Suppressor macrophage (primary cell): ENCODE measurements around the gene CPNE2.

Experiments used
- DNase-seq, 4 experiments: peaks; one replicate each; pipeline ENCODE4 v3.0.0-alpha.2; 2020 to 2022

The CPNE2 gene

DNA sequence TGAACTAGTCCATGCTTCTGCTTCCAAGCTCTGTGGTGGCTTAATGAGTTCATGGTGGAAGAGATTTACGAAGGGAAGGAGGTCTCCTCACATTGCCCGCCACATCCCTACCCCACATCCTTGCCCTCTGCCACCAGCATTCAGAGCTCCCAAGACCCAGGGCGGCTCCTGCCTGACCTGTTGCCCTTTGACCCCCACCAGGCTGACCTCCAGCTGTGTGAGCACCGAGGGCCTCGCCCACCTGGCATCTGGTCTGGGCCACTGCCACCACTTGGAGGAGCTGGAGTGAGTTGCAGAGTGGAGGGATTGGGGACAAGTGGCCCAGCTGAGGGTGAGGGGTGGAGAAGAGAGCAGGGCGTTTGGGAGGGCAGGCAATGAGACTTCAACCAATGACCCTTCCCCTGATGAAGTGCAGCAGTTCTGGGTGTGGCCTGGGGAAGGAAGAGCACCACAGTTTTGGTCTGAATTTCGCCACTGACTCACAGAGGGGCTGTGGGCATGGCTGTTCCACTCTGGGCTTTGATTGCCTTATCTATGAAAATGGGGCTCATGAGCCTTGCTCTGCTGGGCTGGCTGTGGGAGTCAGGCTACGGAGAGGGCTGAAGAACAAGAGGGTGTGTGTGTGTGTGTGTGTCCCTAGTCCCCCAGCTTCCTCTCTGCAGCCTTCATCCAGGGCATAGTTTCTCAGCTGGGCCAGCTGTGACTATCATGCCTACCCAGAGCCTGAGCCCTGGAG is 22.6 kb upstream of the CPNE2 start:
- peak; percentile 48 to 65 (median 58) for DNase-seq

DNA sequence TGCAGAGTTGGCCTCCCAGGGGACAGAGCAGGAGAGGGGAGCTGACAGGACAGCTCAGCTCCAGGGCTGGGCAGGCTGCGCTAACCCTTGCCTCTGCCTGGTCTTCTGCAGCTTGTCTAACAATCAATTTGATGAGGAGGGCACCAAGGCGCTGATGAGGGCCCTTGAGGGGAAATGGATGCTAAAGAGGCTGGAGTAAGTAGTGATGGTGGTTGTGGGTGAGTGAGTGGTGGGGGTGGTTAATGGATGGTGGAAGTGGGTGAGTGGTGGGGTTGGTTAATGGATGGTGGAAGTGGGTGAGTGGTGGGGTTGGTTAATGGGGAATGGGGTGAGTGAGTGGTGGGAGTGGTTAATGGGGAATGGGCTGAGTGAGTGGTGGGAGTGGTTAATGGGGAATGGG is 22.0 kb upstream of the CPNE2 start:
- no peak for DNase-seq

DNA sequence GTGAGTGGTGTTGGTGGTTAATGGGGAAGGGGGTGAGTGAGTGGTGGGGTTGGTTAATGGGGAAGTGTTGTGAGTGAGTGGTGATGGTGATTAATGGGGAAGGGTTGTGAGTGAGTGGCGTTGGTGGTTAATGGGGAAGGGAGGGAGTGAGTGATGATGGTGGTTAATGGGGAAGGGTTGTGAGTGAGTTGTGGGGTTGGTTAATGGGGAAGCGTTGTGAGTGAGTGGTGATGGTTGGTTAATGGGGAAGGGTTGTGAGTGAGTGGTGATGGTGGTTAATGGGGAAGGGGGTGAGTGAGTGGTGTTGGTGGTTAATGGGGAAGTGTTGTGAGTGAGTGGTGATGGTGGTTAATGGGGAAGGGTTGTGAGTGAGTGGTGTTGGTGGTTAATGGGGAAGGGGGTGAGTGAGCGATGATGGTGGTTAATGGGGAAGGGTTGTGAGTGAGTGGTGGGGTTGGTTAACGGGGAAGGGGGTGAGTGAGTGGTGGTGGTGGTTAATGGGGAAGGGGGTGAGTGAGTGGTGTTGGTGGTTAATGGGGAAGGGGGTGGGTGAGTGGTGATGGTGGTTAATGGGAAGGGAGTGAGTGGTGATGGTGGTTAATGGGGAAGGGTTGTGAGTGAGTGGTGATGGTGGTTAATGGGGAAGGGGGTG is 21.2 kb upstream of the CPNE2 start:
- peak; percentile 16 to 55 (median 30) for DNase-seq

DNA sequence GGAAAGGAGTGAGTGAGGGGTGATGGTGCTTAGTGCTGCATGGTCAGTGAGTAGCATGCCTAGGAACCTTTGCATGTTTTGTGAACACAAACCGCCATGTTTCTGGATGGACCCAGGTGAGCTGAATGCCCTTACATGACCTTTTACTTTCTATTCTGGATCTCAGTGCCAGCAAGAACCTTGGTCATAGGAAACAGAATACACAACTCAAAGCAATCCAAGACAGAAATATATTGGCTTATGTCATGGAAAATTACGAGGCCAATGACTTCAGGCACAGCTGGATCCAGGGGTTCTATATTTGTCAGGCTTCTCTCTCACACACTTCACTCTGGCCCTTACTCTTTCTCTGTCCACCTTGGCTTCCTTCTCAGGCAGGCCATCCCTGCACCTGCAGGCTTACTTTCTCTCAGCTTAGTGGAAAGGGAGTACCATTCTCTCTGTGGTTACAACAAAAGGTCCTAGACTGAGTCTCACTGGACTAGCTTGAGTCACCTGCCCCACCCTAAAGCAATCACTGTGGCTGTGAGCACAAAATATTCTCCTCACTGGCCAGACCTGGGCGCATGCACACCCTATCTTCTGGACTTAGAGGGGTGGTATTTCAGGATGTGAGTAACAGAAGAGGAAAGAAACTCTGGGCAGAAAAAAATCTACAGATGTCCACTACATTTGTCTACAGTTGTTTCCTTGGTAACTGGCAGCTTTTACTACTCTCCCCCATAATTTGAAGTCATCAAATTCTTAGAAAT is 20.4 kb upstream of the CPNE2 start:
- no peak for DNase-seq

DNA sequence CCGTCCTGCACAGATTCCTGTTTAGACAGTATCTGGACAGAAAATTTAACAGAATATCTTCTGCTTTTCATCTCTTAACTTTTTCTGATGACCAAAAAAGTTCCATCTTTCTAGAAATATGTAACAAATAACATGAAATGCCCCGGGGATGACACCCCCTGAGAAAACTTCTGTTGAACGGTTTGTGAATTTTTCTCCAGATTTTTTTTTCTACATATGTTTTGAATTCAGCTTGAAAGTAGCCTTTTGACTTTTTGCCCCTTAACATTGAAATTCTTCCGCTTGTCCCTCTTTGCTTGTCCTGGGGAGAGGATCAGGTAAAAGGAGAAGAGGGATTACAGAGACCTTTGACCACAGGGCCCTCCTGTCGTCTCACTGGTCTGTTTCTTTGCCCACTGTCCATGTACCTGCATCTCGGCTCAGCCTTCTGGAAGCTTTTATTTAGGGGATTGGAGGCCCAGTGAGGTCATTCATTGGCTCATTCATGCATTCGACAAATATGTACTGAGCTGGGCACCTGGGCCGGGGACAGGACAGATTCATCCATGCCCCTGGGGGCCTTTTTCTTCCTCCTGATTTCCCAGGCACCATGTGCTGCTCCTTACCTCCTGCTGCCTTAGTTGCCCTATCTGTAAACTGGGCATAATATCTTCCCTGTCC is 19.6 kb upstream of the CPNE2 start:
- DNase-seq, result no peak

DNA sequence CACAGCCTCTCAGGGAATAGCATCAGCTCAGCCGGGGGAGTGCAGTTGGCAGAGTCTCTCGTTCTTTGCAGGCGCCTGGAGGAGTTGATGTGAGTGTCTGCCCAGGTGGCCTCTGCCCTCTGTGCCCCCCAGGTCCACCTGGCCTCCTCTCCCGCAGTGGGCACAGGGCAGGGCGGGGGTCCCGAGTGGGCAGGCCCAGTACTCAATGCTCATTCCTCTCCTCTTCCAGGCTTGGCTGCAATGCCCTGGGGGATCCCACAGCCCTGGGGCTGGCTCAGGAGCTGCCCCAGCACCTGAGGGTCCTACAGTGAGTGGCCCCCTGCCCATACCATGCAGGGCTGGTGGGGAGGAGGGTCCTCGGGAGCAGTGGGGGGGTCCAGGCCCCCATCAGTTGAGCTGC is 14.7 kb upstream of the CPNE2 start:
- no peak for DNase-seq

DNA sequence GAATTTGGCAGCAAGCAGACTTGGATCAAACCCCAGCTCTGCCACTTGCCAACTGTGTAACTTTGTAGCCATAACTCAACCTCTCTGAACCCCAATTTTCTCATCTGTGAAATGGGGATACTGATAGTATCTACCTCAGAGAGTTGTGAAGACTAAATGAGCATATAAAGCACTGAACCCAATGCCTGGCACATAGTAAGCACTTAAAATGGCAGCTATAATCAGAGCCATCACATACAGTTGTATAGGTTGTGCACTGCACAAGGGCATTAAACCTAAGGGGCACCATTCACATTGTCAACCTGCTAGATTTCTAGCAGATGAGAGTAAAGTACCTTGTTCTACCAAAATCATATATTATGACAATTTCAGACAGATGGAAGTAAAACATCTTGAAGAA is 10.6 kb upstream of the CPNE2 start:
- DNase-seq, result no peak

DNA sequence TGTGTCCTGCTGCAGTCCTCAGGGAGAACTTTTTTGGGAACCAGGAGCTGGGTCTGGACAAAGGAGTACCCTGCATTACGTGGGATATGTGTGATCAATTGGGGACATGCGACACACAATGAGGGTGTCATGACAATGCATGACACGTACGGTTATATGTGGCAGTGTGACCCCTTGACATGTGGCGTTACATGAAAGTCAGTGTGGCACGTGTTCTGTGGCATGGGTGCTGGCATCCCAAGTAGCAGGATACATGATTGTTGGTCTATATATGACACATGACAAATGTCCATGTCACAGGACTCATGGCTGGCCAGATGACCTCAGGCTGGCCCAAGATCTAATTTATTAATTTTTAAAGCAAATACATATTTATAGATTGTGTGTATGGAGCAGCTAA is 9.7 kb upstream of the CPNE2 start:
- DNase-seq, result no peak

DNA sequence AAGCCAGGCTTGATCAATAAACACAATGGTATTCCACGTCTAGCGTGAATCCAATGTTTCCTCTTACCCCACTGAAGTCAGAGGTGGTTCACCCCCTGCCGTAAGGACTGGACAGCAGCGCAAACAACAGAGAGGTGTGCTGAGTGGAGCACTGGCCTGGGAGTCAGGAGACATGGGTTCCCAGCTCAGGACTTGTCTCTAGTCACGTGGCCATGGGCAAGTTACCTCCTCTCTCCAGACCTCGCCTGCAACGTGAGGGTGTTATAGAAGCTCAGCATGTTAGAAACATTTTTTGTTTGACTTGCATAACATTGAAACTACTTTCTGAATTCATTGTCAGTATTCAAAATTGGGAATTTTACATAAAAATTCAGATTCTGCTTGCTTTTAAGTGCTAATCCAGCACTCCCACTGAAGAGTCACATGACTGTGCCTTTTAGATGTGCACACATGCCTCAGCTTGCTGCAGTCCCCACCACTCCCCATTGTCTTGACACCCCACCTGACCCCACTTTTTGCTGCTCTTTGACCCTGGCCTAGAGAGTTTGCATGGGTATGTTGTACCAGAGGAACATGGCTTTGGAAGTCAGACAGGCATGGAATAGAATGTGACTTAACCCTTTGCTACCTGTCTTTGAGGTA is 8.8 kb upstream of the CPNE2 start:
- DNase-seq, result no peak

DNA sequence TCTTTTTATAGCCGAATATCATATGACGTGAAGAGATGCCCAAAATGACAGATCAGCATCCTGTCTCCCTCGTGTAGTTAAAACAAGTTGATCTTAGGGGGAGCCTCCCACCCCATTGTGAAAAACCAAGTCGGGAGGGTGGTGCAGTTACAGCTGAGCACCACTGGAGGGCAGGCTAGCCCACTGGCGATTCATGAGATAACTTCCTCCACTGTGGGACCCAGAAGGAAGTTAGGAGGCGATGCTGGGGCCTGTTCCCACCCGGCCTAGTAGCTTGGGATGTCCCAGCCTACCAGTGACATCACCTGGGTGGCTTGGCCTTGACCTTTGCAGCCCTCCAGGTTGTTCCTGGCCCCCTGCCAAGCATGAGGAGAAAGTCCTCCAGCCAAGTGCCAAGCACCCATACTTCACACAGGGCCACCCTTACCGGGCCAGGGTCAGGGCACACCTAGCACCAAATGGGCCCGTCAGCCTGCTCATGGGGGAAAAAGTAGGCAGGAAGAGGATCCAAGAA is 8.1 kb upstream of the CPNE2 start:
- DNase-seq, result peak; percentile 89 to 93 (median 90)

DNA sequence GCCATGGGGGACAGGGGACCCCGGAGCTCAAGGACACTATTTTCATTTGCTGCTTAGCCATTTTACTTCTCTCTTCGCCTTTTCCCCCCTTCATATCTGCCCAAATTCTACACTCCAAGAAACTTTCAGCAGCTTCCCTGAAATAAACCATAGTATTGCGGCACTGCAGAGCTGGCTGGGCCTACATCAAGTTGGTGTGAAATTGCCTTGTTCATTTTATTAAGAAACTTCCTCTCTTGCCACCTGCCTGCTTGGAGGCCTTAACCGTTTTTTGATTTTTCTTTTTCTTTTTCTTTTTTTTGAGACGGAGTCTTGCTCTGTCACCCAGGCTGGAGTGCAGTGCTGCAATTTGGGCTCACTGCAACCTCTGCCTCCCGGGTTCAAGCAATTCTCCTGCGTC is 7.4 kb upstream of the CPNE2 start:
- DNase-seq, result peak; percentile 21 to 66 (median 61)

DNA sequence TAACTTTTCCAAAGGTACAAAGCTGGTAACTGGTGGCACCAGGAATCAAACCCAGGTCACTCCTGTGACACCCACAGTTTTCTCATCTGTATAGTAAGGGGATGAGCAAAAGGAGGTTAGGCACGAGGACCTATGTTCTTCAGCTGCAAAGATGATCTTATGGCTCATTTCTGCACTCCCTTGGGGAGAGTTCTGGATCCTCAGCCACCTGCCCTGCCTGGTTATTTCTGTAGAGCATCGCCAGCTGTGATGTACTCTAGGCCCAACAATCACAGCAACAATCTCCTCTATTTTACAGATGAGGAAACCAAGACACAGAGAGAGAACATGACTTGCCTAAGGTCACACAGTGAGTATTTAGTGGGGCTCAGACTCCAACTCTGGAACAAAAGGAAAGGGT is 5.4 kb upstream of the CPNE2 start:
- no peak for DNase-seq

DNA sequence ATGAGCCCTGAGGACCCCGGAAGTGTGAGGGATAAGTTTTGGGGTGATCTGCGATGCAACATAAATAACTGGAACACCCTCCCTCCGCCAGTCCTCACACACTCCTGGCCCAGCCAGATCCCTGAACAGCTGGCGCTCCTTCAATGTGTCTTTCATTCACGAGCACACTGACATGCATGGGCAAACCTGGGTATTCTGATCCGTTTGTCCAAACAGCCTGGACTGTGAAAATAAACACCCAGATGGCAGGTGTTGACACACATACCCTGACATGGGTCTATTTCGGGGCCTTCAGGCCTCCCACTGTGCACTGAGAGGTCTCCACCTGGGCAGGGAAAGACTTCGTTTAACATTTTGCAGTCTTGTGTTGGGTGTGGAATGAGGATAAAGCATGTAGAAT is 3.0 kb upstream of the CPNE2 start:
- no peak for DNase-seq

DNA sequence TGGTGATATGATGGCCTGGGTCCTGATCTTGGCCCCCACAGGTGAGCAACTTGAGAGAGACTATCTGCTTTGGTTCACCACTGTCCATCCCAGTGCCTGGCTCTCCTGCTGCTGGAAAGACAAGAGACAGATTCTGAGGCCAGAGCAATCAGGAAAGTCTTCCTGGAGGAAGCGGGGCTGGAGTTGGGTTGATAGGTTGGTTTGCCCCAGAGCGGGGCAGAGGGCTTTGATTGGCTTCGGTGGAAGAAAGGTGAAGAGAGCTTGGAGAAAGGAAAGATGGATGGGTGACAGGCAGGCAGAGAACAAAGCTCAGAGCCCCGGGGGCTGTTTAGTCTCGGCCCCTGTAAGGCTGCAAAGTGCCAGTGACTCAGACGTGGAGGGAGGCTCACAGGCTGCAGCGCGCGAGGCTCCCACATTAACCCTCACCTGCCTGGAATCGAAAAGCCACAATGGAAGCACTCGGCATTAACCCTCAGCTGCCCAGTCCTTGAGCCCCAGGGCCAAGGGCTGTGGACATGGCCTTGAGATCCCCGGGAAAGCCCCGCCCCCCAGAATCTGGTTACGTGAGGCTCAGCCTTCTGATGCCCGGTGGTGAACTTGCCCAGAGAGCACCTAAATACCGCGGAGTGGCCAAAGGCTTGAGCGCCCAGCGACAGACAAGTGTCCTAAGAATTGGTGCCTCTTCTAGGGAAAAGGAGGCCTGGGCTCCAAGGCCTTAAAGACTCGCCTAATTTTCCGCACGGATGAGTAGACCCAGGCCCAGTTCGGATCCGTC is 996 bp upstream of the CPNE2 start:
- peak; percentile 9 to 56 (median 34) for DNase-seq

DNA sequence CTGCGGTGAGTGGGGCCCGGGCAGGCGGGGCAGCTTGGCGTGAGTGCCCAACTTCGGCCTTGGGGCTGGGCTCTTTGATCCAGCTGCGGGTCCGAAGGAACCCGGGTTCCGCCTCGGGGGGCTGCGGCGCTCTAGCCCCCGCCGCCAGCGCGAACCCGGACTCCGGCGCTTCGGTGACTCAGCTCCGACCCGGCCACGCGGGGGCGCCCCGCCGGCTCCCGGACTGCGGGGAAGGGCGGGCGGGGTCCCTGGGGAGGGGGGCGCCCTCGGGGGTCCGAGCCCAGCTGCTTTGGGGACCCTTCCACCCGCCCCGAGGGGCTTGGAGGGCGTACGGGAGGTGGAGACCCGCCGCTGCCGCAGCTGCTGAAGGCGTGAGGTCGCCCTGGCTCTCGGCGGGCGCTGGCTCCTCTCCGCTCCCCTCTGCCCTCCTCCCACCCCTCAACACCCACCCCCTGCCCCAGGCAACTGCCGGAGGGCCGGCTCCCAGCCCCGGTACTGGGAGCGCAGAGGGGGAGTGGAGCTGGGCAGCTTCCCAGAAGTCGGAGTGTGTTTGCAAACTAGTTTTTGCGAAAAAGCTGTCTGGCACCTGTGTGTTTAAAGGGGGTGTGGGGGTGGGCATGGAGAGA is 516 bp downstream of the CPNE2 start:
- DNase-seq, result peak; percentile 49 to 82 (median 62)

DNA sequence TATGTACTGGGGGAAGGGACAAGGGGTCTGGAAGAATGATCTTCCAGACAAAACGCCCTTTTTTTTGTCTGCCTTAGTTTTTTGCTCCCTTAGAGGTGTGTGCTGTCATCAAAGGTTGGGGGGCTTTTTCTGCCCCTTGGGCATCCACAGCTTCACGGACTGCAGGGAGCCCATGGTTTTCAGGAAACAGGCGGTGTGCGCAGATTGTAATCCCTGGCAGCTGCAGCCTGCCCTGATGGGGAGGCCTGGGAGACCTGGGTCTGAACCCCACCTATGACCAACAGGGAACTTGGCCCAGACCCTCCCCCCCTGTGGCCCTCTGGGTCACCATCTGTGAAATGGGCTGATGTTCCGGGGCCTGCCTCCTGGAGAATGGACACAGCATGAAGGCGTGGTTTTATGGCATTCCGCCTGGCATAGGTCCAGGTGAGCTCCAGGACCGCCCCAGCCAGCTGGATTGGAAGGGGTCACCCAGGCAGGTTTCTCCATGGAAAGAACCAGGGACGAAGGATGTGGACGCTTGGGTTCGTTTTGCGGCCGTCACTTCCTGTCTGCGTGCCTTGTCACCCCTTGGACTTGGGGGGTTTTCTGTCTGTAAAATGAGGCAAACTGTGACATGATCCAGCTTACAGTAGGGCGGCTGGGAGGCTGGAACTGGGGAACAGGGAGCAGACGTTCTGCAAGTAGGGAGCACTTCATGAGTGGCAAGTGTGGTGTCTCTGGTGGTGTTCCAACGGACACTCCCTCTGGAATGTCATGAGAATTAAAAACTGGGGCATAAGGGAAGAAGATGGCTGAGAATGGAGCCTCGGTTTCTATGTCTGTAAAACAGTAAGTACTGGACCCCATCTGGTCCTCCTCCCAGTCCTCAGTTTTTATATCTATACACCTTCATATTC is 1.5 kb downstream of the CPNE2 start:
- no peak for DNase-seq

DNA sequence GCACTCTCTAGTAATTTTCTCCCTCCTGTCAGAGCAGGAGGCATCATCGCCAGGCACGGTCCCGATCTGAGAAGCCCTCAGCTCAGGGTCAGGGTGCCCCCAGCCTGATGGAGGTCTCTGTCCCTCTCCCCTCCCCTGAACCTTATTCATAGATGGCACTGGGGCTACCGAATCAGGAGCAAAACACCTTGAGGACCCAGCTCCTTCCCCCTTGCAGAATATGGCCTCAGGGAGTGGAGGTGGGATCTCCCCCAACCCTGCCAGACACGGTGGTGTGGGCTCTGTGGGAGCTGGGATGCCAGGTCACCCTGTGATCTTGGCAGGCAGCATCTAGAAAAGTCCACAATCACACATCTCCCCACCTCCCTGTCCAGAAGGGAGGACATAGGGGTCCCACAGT is 2.5 kb downstream of the CPNE2 start:
- DNase-seq, result no peak

DNA sequence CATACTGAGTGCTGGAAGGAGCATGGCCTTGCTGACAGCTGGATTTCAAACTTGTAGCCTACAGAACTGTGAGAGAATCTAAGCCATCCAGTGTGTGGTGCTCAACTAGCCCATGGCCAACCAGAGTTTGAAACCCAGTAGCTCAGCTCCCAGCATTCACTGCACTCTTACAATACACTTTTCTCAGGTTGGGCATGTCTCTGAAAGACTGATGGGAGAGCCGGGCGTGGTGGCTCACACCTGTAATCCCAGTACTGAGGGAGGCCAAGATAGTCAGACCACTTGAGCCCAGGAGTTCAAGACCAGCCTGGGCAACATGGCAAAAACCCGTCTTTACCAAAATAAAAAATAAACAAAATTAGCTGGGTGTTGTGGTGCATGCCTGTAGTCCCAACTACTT is 3.8 kb downstream of the CPNE2 start:
- no peak for DNase-seq

DNA sequence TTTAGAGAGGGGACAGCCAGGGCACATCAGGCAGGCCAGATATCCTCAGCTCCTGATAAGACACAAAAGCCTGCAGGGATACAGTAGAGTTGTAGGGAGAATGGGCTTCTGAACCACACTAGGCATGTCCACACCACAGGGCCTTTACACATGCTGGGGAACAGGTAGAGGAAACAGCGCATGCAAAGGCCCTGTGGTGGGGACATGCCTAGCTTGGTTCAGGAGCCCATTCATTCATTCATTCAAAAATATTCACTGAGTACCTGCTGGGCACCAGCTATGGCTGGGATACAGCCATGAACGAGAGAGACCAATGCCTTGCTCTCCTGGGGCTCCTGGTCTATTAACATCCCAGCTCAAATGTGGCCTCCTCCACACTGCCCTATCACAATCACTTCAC is 4.4 kb downstream of the CPNE2 start:
- DNase-seq, result no peak

DNA sequence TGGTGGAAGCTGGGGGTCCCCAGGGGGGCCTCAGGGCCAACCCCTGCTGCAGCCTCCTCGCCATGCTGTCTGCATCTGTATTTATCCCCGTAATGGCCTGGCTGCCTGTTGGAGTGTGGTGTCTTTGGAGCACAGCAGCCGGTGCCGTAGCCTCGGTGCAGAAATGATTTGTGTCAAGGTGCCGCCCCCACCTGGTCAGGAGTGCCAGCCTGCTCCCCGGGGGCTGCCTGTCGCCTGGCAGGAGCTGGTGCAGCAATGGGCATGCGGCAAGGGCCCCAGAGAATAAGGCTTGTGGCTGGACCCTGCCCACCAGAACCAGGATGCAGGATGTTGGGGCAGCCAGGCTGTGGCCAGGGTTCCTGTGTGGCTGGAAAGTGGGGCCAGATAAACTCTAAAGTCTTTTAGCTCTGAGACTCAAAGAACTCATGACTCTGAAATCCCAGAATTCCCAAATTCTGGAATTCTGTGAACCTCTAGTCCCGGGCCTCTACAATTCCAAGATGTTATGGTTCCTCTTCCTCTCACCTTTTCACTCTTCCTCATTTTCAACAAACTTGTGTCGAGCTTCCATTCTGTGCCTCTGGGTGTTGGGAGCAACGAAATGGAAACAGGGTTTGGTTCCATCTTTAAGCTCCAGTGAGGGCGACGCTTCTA is 5.9 kb downstream of the CPNE2 start:
- DNase-seq, result no peak
